Astrocyte (in vitro differentiated cells and primary cell): Measurements from ENCODE around the gene NR3C1. TPM values are rescaled to one million over a fixed set of nuclear protein-coding genes. Genes with fewer than 3 reads are reported as not detected.

ENCODE experiments used
- DNase-seq: peaks from one replicate; pipeline ENCODE4 v3.0.0-alpha.2; 2010; ENCODE audit warnings: low read depth
- FAIRE-seq: peaks from 2 replicates; lab custom pipeline; 2011; peaks lifted over from hg19 to GRCh38; lab: Jason Lieb, UNC
- H2AFZ ChIP-seq: 2 replicates; pipeline ENCODE4 v1.6.0; 2012; ENCODE audit warnings: low read depth, low read length, inconsistent platforms
- H3K27ac ChIP-seq: 2 replicates; pipeline ENCODE4 v1.5.1; 2011; ENCODE audit warnings: low read depth, low read length, inconsistent platforms
- H3K27me3 ChIP-seq: 2 replicates; pipeline ENCODE4 v1.6.0; 2011; ENCODE audit warnings: low read length, inconsistent platforms; ENCODE audit not compliant: insufficient read depth
- H3K36me3 ChIP-seq: 2 replicates; pipeline ENCODE4 v1.5.1; 2011; ENCODE audit warnings: low read length, inconsistent platforms; ENCODE audit not compliant: insufficient read depth
- H3K4me1 ChIP-seq: 2 replicates; pipeline ENCODE4 v1.5.1; 2011; ENCODE audit warnings: low read length, inconsistent platforms; ENCODE audit not compliant: insufficient read depth
- H3K4me2 ChIP-seq: 2 replicates; pipeline ENCODE4 v1.6.0; 2012; ENCODE audit warnings: low read length, inconsistent platforms
- H3K4me3 ChIP-seq: 2 replicates; pipeline ENCODE4 v1.5.1; 2011; ENCODE audit warnings: low read depth, mild to moderate bottlenecking, low read length, inconsistent platforms; ENCODE audit not compliant: insufficient read depth
- H3K79me2 ChIP-seq: 2 replicates; pipeline ENCODE4 v1.6.0; 2012; ENCODE audit warnings: mild to moderate bottlenecking, low read length, inconsistent platforms; ENCODE audit not compliant: insufficient read depth
- H3K9ac ChIP-seq: 2 replicates; pipeline ENCODE4 v1.6.0; 2012; ENCODE audit warnings: mild to moderate bottlenecking, low read length, inconsistent platforms
- H3K9me3 ChIP-seq: 2 replicates; pipeline ENCODE4 v1.5.1; 2012; ENCODE audit warnings: low read depth, mild to moderate bottlenecking, low read length, inconsistent platforms; ENCODE audit not compliant: insufficient read depth
- H4K20me1 ChIP-seq: 2 replicates; pipeline ENCODE4 v1.6.0; 2012; ENCODE audit warnings: low read length, inconsistent platforms; ENCODE audit not compliant: insufficient read depth
- H3K27ac Mint-ChIP-seq: one replicate; pipeline ENCODE4 v1.8.0; 2021; ENCODE audit warnings: mild to moderate bottlenecking, mixed read lengths; ENCODE audit not compliant: unreplicated experiment
- H3K27me3 Mint-ChIP-seq: one replicate; pipeline ENCODE4 v1.8.0; 2021; ENCODE audit warnings: low read depth, mixed read lengths; ENCODE audit not compliant: unreplicated experiment
- H3K36me3 Mint-ChIP-seq: one replicate; pipeline ENCODE4 v1.8.0; 2021; ENCODE audit warnings: low read depth, mixed read lengths; ENCODE audit not compliant: unreplicated experiment
- H3K4me1 Mint-ChIP-seq: one replicate; pipeline ENCODE4 v1.8.0; 2021; ENCODE audit warnings: low read depth, mixed read lengths; ENCODE audit not compliant: unreplicated experiment
- H3K4me3 Mint-ChIP-seq: one replicate; pipeline ENCODE4 v1.8.0; 2021; ENCODE audit warnings: mild to moderate bottlenecking, moderate library complexity, mixed read lengths; ENCODE audit not compliant: unreplicated experiment
- H3K9me3 Mint-ChIP-seq: one replicate; pipeline ENCODE4 v1.8.0; 2021; ENCODE audit warnings: mild to moderate bottlenecking, mixed read lengths; ENCODE audit not compliant: unreplicated experiment
- EZH2 ChIP-seq: IDR thresholded peaks from 2 replicates; pipeline ENCODE4 v1.6.1; 2012; ENCODE audit warnings: mild to moderate bottlenecking, low read length, inconsistent platforms; ENCODE audit not compliant: insufficient read depth
- total RNA-seq: library from RNA; stranded (reverse); gene quantifications from 2 replicates; pipeline ENCODE4 v1.2.1, GENCODE V29; 2021
- TF ChIP-seq, protein P1 (sequence below): IDR thresholded peaks from 2 replicates; pipeline ENCODE4 v1.5.1; 2011; ENCODE audit warnings: low read depth, mild to moderate bottlenecking, inconsistent platforms, low read length, moderate library complexity; ENCODE audit not compliant: insufficient read depth

NR3C1 gene
- total RNA-seq, 1 donor from 2014 or later = 35.4 TPM

DNA sequence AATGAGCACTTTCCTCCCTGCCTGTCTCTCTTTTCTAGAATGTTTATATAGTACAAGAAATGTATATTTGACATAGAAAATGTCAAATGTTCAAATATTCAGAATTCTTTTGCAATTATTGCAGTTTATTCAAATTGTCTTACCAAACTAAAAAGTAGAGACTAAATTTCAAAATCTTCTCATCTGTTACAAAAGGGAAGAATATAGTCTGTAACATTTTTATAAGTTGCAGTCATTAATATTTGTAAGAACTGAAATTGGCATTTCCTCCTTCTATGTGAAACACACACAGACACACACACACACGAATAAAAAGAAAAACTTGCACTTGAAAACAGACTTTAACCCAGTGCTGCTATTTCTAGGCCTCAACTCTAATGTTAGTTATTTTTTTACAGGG, 56.4 kb downstream of the NR3C1 start:
- Mint-ChIP-seq H3K4me3 (no peak overlapping the region), H3K36me3 (no peaks in the 10 kb centered on the region), H3K9me3 (peaks cover 2% of the 10 kb centered on the region), H3K27ac (no peak overlapping the region), H3K27me3 (no peaks in the 10 kb centered on the region), H3K4me1 (peaks cover 2% of the 10 kb centered on the region)
- Histone ChIP-seq H3K9ac (no peak overlapping the region), H3K4me3 (no peak overlapping the region), H2AFZ (no peak overlapping the region), H3K79me2 (peaks cover 93% of the 10 kb centered on the region), H3K4me2 (no peak overlapping the region), H3K27me3 (no peaks in the 10 kb centered on the region), H3K9me3 (no peaks in the 10 kb centered on the region), H4K20me1 (peaks cover 61% of the 10 kb centered on the region), H3K36me3 (no peaks in the 10 kb centered on the region), H3K4me1 (peaks cover 19% of the 10 kb centered on the region), H3K27ac (no peak overlapping the region)
- FAIRE-seq = no peak
- no peak for DNase-seq
- TF ChIP-seq, protein P1, sequence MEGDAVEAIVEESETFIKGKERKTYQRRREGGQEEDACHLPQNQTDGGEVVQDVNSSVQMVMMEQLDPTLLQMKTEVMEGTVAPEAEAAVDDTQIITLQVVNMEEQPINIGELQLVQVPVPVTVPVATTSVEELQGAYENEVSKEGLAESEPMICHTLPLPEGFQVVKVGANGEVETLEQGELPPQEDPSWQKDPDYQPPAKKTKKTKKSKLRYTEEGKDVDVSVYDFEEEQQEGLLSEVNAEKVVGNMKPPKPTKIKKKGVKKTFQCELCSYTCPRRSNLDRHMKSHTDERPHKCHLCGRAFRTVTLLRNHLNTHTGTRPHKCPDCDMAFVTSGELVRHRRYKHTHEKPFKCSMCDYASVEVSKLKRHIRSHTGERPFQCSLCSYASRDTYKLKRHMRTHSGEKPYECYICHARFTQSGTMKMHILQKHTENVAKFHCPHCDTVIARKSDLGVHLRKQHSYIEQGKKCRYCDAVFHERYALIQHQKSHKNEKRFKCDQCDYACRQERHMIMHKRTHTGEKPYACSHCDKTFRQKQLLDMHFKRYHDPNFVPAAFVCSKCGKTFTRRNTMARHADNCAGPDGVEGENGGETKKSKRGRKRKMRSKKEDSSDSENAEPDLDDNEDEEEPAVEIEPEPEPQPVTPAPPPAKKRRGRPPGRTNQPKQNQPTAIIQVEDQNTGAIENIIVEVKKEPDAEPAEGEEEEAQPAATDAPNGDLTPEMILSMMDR = no peak
- no peak for TF ChIP-seq EZH2

DNA sequence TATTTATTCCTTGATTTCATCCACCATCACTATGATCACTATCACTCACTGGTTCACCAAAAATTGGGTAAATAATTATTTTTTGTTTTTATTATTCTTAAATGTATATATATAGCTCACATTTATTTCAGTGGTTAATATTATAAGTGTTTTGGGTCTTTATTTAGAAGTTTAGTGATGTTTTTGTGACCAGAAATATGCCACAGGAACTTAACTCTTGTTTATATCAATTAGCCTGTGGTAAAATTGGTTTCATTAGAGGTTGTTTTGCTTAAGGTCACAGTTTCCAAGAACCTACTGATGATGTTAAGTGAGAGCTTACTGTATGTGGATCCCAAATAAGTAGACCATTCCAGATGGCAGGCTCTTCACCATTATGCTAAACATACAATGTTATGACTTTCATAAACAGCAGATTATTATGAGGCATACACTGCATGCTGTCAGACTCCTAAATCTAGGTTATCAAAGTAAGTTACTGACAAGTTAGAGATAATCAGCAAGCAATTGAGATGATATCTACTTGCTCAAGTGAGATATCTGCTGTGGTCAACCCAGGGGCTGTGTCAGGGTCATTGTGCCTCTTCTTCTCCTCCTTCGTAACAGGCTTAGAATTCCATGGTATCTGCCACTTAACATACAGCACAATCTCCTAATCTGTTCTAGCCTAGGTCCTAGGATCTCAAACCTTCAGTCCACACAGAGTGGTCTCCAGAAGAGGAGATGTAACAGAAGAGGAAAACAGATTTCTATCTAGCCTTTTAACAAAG, 57.6 kb downstream of the NR3C1 start:
- H3K9me3 ChIP-seq = no peaks in the 10 kb centered on the region
- no peak overlapping the region for H3K4me3 ChIP-seq
- peaks cover 96% of the 10 kb centered on the region for H3K79me2 ChIP-seq
- H3K4me2 ChIP-seq = no peak overlapping the region
- H2AFZ ChIP-seq = no peak overlapping the region
- no peak overlapping the region for H3K27ac Mint-ChIP-seq
- H3K4me1 Mint-ChIP-seq = peaks cover 12% of the 10 kb centered on the region
- TF ChIP-seq, protein P1 = no peak
- no peak for TF ChIP-seq EZH2
- peaks cover 2% of the 10 kb centered on the region for H3K36me3 Mint-ChIP-seq
- FAIRE-seq = no peak
- H3K27me3 Mint-ChIP-seq = no peaks in the 10 kb centered on the region
- peaks cover 18% of the 10 kb centered on the region for H3K4me1 ChIP-seq
- H4K20me1 ChIP-seq = peaks cover 56% of the 10 kb centered on the region
- no peak overlapping the region for H3K9ac ChIP-seq
- H3K4me3 Mint-ChIP-seq = no peak overlapping the region
- DNase-seq = no peak
- H3K27me3 ChIP-seq = no peaks in the 10 kb centered on the region
- peaks cover 2% of the 10 kb centered on the region for H3K9me3 Mint-ChIP-seq
- H3K36me3 ChIP-seq = no peaks in the 10 kb centered on the region
- H3K27ac ChIP-seq = no peak overlapping the region

GRCh38 chr5:143343042-143343441, 60.4 kb downstream of the NR3C1 start:
- Mint-ChIP-seq H3K27ac (no peak overlapping the region), H3K36me3 (peaks cover 4% of the 10 kb centered on the region), H3K9me3 (peaks cover 2% of the 10 kb centered on the region), H3K27me3 (no peaks in the 10 kb centered on the region), H3K4me1 (peaks cover 12% of the 10 kb centered on the region), H3K4me3 (no peak overlapping the region)
- Histone ChIP-seq H3K4me2 (no peak overlapping the region), H3K27me3 (no peaks in the 10 kb centered on the region), H3K4me3 (no peak overlapping the region), H3K27ac (no peak overlapping the region), H3K9ac (no peak overlapping the region), H3K9me3 (no peaks in the 10 kb centered on the region), H3K4me1 (peaks cover 4% of the 10 kb centered on the region), H2AFZ (no peak overlapping the region), H3K36me3 (no peaks in the 10 kb centered on the region), H3K79me2 (peaks cover 94% of the 10 kb centered on the region), H4K20me1 (peaks cover 29% of the 10 kb centered on the region)
- FAIRE-seq = no peak
- TF ChIP-seq EZH2 = no peak
- TF ChIP-seq, protein P1 = no peak
- DNase-seq = no peak
